ENCODE measurements around the gene DACT1.

GRCh38 chr14:58656671-58657411 is 19.1 kb downstream of the DACT1 start:
- TF ChIP-seq YY1 (IDR thresholded peaks at IDR 0.05; ENCODE audit: insufficient read depth, insufficient read length) (no peak), SUZ12 (IDR thresholded peaks at IDR 0.05; ENCODE audit: extremely low read depth, insufficient read depth, insufficient read length) (no peak)
